Measurements from ENCODE around the gene PSMA6. TPM values are rescaled to one million over a fixed set of nuclear protein-coding genes. Genes with fewer than 3 reads are reported as not detected.
A peak's percentile ranks its signal among the peaks of the same experiment; 100 is the strongest.
"Not testable (repeated sequence)": the region's sequence is repeated elsewhere in the genome, so short reads cannot be mapped to it uniquely, and the experiment has no call there.

Gene PSMA6
- total RNA-seq, 1 donor: 153 TPM

DNA sequence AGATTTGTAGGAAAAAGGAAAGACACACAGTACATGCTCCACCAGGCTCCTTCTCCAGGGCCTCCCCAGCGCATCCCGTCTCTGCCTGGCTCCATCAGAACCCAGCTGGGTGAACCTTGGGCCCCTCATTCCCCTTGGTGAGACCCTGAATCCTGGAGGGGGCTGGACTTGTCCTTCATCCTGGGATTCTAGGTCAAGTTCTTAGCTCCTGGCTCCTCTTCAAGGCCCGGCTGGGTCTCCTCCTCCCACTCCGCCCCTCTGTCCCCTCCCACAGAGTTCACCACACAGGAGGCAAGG is 49.2 kb downstream of the PSMA6 start:
- DNase-seq (ENCODE audit: low read depth in 2 of 3, low spot score in 2 of 3): no peak

DNA sequence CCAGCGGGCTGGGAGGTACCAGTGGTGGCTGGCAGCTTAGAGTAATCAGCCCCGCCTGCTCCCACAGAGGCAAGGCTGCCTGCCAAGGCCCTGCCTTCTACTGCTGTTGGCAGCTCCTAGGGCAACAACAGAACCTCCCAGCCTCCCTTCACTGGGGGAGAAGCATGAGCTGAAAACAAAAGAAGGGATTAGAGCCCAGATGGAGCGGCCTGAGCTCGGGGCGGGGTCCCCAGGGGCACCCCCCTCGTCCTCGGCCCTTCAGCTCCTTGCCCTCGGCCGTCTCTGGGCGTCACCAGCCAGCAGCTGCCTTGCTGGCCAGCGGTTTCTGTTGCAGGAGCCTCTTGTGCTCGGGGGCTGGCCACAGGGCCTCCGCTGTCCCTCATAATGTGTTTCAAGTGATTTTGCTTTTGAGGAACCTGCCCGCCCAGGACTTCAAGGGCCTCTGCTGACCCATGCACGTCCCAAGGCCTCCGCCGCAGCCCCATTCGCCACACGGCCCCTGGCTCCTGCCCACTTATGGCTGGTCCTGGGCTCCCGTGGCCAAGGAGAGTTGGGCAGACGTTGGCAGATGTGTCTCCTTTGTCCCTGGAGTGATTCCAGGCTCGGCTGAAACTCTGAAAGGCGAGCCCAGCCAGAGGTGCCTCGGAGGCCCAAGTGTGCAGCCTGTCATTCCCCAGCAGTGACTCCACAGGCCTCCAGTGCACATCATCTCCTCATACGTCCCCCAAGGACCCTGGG is 49.7 kb downstream of the PSMA6 start:
- peak in 2 of 3 donors; percentile 87 to 95 for DNase-seq (ENCODE audit: low read depth in 2 of 3, low spot score in 2 of 3)

DNA sequence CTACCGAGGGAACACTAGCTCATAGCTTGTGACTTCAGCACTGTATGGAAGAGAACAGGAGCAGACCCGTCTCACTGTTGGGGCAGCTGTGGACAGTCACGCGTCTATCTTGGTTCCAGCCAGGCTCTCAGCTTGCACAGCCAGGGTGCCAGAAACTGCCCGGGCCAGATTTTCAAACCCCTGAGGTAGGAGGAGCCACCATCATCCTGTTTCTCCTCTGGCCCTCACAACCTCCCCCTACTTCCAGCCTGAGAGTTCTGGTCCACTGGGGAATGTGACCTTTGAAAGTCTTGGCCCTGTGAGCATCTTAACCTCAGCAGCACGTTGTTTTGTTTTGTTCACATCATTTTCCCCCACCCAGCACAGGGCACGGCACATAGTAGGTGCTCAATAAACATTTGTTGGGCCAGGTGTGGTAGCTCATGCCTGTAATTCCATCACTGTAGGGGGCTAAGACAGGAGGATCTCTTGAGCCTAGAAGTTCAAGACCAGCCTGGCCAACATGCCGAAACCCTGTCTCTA is 50.4 kb downstream of the PSMA6 start:
- no peak for DNase-seq (ENCODE audit: low read depth in 2 of 3, low spot score in 2 of 3)

DNA sequence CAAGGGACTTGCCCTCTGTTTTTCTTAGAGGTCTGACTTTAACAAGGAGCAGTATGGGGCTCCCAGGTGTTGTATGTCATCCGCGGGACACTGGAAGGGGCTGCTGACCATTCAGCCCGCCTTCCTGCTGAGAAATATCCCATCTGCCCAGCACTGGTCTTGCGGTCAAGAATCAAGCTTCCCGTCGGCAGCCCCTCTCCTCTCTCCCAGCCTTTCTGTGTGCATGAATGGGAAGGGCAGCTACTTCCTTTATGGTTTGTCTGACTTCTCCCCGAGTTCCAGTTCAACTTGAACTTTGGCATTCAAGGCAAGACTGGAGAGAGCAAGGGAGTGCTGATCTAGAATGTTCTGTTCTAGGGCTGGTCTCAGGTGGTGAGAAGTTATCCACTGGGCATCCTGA is 51.5 kb downstream of the PSMA6 start:
- no peak for DNase-seq (ENCODE audit: low read depth in 2 of 3, low spot score in 2 of 3)

DNA sequence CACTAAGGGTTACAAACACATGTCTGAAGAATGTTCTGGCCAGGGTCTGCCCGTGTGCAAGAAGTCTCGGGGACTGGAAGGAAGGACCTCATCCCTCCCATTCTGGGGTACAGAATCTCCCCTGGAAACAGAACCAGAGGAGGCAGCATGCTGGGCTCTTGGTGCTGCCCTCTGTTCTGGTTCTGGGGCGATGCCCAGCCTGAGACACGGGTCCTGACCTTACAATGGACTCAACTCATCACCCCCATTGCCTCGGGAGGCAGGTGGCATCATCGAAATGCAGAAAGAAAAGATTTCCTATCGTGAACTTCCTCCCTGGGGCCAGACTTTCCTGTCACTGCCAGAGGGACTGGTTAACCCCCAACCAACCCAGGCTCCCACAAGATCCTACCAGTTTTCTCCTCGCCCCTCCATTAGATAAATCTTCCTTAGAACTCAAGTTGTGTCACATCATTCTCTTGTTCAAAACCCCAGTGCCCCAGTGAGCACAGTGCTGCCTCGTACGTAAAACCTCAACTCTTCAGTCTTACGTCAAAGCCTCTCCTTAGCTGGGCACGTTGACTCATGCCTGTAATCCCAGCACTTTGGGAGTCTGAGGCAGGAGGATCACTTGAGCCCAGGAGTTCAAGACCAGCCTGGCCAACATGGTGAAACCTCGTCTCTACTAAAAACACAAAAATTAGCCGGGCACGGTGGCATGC is 52.1 kb downstream of the PSMA6 start:
- peak in 1 of 3 donors; percentile 31 for DNase-seq (ENCODE audit: low read depth in 2 of 3, low spot score in 2 of 3)

DNA sequence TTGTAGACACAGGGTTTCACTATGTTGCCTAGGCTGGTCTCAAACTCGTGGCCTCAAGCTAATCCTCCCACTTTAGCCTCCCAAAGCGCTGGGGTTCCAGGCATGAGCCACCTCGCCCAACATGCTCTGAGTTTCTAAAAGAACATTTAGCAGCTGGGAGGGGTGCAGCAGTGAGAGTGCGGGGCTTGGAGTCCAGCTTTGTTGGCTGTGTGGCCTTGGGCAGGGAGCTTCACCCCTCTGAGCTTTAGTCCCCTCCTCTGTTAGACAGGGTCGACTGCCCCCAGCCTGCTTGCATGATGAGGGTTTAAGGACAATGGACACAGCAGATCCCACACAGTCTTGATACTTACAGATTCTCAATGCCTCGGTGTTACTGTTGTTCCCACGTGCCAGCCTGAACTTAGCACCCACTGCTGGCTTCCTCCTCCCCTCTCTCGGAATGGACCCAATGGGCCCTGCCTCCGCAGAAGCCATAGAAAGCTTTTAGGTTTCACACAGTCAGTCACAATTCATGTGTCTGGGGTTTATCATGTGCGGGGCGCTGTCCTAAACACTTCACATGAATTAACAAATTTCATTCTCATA is 54.6 kb downstream of the PSMA6 start:
- DNase-seq (ENCODE audit: low read depth in 2 of 3, low spot score in 2 of 3): no peak

DNA sequence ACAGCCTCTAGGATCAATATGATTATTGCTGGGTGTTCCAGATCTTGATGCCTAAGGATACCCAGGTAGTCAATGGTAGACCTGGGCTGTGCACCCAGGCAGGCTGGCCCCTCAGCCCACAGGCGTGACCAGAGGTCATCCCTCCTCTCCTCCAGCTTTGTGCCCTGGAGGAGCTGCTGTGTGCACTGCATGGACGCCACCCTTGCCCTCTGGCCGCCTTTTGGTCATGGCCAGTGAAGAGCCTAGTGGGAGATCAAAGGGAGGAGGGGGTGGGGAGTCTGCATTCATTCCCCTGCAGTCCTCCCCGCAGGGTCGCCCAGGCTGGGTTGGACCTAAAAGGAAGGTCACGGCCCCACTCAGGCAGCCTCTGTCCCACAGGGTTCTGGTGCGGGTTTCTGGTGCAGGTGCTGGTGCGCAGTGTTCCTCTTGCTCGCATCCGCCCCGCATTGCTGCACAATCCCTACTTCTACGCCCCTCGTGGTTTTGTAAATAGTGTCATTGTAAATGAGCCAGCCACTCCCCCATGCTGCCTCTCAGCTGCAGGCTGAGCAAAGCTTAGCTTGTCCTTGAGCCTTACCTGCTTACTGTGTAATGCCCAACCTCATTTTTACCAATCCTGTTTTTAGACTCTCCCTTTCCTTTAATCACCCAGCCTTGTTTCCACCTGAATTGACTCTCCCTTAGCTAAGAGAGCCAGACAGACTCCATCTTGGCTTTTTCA is 55.3 kb downstream of the PSMA6 start:
- DNase-seq (ENCODE audit: low read depth in 2 of 3, low spot score in 2 of 3): peak in 1 of 3 donors; percentile 42

DNA sequence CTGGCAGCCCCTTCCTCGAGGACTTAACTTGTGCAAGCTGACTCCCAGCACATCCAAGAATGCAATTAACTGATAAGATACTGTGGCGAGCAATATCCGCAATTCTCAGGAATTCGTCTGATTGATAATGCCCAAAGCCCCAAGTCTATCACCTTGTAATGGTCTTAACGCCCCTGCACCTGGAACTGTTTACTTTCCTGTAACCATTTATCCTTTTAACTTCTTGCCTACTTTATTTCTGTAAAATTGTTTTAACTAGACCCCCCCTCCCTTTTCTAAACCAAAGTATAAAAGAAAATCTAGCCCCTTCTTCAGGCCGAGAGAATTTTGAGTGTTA is 55.8 kb downstream of the PSMA6 start:
- DNase-seq (ENCODE audit: low read depth in 2 of 3, low spot score in 2 of 3): not testable (repeated sequence)

DNA sequence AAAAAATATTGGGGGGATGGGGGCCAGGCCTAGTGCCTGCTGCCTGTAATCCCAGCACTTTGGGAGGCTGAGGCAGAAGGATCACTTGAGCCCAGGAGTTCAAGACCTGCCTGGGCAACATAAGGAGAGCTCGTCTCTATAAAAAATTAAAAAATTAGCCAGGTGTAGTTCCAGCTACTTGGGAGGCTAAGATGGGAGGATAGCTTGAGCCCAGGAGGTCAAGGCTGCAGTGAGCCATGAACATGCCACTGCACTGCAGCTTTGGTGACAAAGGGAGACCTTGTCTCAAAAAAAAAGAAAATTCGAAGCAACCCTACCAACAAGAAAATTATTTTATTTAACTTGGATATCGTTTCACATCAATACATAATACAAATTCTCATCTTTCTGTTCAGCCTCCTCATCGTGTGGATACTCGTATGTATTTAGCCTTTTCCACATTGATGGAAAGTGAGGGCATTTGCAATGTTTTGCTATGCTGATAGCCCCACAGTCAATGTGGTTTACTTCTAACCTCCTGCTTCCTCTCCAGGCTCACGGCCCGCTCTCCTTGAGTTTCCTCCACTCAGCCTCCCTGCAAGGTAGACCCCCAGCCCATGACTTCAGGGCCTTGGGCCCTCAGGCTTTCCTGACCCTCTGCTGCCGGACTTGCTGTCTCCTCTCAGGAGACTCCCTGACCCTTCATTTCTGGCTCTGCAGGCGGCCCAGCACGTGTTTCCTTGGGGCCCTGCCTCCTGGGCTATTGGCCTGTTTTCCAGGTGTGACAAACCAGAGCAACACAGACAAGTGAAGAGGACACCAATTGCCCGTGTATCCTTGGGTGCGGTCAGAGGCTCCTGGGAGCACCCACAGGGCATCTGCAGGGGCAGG is 57.5 kb downstream of the PSMA6 start:
- DNase-seq (ENCODE audit: low read depth in 2 of 3, low spot score in 2 of 3): peak in 1 of 3 donors; percentile 70

DNA sequence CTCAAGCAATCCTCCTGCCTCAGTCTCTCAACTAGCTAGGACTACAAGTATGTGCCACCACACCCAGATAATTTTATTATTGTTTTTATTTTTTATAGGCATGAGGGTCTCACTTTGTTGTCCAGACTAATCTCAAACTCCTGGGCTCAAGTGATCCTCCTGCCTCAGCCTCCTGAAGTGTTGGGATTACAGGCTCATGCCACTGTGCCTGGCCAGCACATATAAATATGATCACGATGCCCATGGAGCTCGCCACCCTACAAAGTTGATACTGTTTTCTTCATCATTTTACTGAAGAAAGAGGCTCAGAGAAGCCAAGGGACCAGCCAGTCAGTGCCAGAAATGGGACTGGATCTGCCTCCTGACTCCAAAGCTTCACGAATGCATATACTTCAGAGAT is 59.3 kb downstream of the PSMA6 start:
- DNase-seq (ENCODE audit: low read depth in 2 of 3, low spot score in 2 of 3): no peak

DNA sequence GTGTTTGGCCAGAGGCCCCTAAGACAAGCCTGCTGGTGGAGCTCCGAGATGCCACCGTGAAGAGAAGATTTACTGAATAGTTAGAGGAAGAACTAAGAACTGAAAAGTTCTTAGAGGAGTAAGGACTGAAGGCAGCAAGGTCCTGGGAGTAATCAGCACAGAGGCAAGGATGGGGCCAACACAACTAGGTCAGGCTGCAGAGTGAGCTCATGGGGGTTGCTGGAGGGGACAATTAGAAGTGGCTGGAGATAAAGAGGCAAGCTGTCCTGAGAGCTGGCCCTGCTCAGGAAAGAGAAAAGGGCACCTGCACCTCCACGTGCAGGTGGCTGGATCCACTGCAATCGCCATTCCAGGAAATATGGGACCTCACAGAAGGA is 59.7 kb downstream of the PSMA6 start:
- no peak for DNase-seq (ENCODE audit: low read depth in 2 of 3, low spot score in 2 of 3)

DNA sequence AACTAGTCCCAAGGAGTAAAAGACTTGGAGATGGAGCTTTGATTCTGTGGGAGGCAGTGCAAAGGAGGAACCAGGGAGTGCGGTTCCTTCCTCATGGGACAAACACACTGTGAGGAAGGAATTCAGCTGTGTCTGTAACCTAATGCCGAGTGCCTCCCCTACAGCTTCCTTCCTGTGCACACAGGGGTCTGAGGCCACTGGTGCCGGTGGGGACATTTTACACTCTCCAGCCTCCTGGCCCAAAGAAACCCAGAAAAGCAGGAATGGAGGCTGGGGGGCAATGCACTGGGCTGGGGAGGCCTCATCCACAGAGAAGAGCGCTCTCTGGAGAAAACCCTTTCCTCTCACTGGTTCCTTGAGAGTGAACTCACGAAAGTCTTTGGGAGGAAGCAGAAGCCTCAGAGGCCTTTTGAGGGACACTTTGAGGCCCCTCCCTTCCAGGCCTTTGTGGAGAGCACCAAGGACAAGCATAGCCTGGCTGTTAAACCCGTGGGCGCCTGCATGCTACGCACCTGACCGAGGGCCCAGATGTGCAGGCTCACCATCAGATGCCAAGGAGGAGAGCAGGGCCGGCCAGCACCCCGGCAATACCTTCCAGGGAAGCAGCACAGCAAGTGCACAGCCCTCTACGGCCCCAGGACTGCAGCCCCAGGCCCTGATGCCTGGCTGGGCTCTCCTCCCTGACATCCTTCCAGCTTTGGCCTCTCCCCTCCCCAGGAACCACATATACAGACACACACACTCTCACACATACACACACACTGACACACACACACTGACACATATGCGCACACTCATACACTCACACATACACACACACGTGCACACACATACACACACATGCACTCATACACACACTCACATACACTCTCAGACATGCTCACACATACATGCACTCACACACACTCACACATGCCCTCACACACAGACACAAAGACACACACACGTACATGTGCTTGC is 60.4 kb downstream of the PSMA6 start:
- DNase-seq (ENCODE audit: low read depth in 2 of 3, low spot score in 2 of 3): no peak

DNA sequence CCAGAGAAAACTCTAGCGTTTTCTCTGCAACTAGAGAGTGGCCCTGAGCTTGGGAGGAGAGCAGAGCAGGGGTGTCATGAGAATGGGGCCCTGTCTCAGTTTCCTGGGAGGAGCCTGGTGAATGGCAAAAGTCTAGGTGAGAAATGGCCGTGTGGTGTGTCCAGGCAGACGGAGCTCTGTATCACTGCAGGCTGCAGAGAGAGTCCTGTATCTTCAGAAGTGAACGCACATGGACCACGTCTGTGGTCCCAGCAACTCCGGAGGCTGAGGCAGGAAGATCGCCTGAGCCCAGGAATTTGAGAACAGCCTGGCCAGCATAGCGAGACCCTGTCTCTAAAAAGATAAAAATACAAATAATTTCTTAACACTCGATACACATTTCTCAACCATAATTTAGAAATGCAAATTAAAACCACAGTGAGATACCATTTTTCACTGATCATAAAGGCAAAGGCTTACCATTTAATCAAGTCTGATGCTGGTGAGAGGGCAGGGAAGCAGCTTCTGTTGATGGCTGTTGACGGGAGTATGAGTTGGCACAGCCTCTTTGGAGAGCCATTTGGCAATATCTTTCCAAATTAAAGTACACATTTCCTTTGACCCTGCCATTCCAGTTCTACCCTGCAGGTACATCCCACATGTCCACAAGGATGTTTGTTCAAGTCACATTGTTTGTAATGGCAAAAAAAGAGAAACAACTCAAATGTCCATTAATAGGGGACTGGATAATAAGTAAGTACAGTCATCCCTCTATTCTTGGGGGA is 61.4 kb downstream of the PSMA6 start:
- no peak for DNase-seq (ENCODE audit: low read depth in 2 of 3, low spot score in 2 of 3)

DNA sequence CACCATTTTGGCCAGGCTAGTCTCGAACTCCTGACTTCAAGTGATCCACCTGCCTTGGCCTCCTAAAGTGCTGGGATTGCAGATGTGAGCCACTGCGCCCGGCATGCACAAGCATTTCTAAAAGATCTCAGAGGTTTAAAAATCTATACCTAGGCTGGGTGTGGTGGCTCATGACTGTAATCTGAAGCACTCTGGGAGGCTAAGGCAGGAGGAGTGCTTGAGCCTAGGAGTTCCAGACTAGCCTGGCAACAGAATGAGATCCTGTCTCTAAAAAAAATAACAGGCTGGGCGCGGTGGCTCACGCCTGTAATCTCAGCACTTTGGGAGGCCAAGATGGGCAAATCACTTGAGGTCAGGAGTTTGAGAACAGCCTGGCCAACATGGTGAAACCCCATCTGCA is 63.1 kb downstream of the PSMA6 start:
- not testable (repeated sequence) for DNase-seq (ENCODE audit: low read depth in 2 of 3, low spot score in 2 of 3)

DNA sequence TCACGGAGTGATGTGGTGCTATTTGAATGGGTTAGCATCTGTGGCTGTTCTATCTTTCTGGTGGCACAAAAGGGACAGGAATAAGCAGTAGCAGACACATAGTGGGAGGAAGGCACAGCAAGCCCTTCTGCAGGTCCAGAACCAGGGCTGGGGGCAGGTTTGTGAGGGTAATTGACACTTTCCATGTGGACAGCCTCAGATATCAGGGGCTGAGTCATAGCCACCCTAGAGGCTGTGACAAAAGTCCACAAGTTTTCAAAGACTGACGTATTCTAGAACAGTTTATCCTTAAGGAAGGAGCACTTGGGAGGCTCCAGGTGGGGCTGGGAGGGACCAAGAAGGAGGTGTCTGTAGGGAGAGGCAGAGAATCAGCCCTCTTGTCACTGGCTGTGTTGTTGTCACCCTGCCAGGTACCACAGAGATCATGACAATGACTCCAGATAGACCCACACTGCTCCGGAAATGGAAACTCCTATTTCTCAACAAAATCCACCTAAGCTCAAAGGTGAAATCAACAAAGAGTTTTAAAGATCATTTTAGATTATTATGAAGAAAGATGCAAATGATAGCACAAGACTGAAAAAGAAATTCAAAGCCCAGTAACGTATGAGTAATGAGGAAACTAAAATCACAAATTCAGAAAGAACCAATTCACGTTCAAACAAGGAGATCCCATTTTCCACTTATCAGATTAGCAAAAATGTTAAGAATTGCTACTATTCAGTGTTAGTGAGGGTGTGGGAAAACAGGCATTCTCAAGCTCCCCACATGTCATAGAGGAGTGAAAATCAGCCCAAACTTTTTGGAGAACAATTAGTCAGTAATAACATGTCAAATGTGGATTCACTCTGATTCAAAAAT is 64.0 kb downstream of the PSMA6 start:
- no peak for DNase-seq (ENCODE audit: low read depth in 2 of 3, low spot score in 2 of 3)

DNA sequence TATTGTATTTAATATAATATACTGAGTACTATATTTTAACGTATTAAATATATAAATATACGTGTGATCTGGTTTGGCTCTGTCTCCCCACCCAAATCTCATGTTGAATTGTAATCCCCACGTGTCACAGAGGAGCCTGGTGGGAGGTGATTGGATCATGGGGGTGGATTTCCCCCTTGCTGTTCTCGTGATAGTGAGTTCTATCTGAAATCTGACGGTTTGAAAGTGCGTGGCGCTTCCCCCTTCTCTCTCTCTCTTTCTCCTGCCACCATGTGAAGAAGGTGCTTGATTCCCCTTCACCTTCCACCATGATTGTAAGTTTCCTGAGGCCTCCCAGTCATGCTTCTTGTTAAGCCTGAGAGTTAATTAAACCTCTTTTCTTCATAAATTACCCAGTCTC is 67.5 kb downstream of the PSMA6 start:
- DNase-seq (ENCODE audit: low read depth in 2 of 3, low spot score in 2 of 3): not testable (repeated sequence)

DNA sequence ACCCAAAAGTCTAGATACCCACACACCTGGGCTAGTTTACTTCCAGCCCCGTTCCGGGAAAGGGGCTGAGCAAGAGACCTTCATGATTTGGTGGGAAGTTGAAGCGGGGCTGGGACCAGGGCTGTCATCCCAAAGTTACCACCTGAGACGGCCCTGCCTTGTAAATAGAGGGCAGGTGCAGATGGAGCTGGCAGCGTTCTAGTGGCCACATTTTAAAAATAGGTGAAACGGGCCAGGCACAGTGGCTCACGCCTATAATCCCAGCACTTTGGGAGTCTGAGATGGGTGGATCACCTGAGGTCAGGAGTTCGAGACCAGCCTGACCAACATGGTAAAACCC is 68.9 kb downstream of the PSMA6 start:
- DNase-seq (ENCODE audit: low read depth in 2 of 3, low spot score in 2 of 3): no peak

DNA sequence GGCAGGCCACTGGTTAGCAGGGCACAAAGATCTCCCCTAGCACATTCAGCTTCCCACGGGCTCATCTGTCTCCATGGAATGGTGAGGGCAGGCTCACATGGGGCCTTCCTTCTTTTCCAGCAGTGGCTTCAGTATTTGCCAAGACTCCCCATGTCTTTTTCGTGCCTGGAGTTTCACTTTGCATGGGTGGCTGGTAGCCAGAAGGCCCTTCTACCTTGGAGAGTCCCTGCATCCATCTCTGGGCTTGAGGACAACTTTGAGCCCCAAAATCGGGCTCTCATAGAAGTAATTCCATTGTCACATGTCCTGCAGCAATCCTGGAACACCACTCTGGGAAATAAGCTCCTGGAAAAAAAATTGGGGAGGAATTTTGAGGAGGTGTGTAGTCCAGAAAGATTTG is 70.3 kb downstream of the PSMA6 start:
- DNase-seq (ENCODE audit: low read depth in 2 of 3, low spot score in 2 of 3): no peak

Measured in hematopoietic multipotent progenitor cell (in vitro differentiated cells).